Gastroesophageal sphincter (tissue), 3 donors: ENCODE data around the gene CMTM8.

ENCODE experiments used
- CTCF ChIP-seq, 4 experiments: fragments of 200-600 bp in 2 of 4; fragments of 450-650 bp in 2 of 4; sonication (generic) in 1 of 4; IDR thresholded peaks; one replicate each; pipeline ENCODE4 v1.5.1; 2017 to 2019; ENCODE audit warnings: antibody characterized with exemption in 4 of 4, mild to moderate bottlenecking in 2 of 4, moderate library complexity in 2 of 4
- POLR2A ChIP-seq, 2 donors: fragments of 450-650 bp; IDR thresholded peaks; one replicate each; pipeline ENCODE4 v1.6.1; 2017; ENCODE audit warnings: antibody characterized with exemption in 2 of 2, mild to moderate bottlenecking in 2 of 2, moderate library complexity in 1 of 2

- no peak for TF ChIP-seq CTCF (IDR thresholded peaks at IDR 0.05)
- no peak for TF ChIP-seq POLR2A (IDR thresholded peaks at IDR 0.05)
Observed at GRCh38 chr3:32325201-32325600, 86.7 kb downstream of the CMTM8 start.
